ENCODE data around the gene ZNF846.
"Not testable (repeated sequence)": the region's sequence is repeated elsewhere in the genome, so short reads cannot be mapped to it uniquely, and the experiment has no call there.

ZNF846 gene

DNA sequence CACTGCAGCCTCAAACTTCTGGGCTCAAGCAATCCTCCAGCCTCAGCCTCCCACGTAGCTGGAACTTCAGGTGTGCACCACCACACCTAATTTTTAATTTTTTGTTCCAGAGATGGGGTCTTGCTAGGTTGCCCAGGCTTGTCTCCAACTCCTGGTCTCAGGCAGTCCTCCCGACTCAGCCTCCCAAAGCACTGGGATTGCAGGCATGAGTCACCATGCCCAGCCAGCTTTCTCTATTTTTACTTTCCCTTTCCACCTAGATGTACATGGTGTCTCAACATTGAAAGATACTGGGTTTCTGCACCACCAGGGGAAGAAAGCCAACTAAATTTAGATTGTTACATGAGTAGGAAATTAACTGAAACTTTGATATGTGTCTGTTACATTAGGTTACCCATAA lies 13.8 kb upstream of the ZNF846 start:
- no peak for DNase-seq

- DNase-seq = no peak
Measured at GRCh38 chr19:9757544-9758501, 10.7 kb downstream of the ZNF846 start.

DNA sequence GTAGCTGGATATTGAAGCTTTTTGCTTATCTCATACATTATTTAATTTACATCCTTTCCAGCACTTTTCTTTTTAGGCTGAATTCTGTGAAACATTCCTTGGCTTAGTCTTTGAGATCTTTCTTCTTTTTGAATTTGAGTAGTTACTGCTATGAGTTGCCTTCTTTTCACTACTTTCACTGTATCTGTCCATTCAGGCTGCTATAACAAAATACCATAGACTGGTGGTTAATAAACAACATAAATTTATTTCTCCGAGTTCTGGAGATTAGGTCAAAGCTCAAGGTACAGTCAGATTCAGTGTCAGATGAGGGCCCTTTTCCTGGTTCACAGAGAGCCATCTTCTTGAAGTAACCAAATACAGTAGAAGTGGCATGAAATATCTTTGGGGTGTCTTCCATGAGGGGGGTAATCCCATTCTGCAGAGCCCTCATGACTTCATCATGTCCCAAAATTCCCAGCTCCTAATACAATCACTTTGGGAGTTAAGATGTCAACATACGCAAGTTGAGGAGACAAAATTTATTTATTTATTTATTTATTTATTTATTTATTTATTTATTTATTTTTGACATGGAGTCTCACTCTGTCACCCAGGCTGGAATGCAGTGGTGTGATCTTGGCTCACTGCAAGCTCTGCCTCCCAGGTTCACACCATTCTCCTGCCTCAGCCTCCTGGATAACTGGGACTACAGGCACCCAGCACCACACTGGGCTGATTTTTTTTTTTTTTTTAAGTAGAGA lies 15.7 kb downstream of the ZNF846 start:
- no peak for DNase-seq

DNA sequence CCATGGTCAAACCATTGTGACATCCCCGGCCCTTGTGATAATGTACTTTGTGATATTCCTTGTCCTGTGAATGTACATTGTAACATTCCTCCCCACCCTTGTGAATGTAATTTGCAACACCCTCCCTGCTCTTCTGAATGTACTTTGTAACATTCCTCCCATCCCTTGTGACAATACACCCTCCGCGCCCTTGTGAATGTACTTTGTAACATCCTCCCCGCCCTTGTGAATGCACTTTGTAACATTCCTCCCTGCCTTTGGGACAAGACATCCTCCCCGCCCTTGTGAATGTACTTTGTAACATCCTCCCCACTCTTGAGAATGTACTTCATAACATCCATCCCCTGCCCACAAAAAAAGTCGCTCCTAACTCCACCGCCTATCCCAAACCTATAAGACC lies 17.1 kb downstream of the ZNF846 start:
- DNase-seq = no peak

DNA sequence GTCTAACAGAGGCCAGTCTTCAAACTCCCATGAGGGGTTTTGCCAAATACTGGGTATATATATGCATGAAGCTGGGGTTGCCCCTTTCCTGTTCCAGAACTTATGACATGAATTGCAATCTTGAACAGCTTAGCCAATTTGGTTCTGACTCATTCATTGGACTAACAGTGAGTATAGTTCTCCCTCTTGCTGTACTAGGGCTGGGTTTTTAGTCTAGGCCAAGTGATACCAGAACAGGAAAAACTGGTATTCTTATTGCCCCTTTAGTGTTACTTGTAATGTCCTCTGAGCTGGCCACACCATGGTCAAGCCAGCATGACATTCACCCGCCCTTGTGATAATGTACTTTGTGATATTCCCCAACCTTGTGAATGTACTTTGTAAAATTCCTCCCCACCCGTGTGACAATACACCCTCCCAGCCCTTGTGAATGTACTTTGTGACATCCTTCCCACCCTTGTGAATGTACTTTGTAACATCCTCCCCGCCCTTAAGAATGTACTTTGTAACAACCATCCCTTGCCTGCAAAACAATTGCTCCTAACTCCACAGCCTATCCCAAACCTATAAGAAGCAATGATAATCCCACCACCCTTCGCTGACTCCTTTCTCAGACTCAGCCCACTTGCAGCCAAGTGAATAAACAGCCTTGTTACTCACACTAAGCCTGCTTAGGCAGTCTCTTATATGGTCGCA lies 26.9 kb downstream of the ZNF846 start:
- DNase-seq = no peak

DNA sequence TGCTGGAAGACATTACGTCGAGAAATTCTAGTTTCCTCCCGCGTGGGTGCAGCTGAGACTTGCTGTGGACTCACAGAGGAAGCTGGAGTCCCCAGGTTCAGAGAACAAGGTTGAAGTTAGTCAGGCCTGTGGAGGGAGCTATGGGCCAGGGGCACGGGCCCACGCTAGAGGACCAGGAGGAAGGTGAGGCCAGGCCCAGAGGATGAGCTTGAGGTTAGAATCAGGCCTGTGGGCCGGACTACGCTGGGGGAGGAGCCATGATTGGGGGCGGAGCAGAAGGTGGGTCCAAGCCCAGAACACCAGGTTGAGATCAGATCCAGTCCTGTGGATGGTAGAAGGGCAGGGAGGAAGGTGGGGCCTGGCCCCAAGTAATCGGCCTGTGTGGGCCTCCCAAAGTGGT lies 32.6 kb downstream of the ZNF846 start:
- DNase-seq = no peak

DNA sequence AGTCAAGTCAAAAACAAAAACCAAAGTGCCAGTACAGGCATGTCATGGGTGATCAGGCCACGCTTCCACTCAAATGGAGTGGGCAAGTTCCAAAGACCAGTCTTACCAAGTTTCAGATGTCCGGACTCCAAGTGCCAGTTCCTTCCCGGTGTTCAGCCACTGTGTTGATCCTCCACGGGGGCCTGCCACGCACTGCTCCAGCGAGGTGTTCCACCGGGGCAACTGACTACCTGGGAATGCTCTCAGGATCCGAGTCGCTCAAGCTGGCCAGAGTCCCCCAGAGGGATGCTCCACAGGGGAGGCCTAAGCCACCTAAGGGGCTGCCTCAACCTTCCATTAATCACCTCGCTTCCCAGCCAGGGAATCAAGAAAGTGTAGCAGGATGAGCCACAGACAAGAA lies 38.5 kb downstream of the ZNF846 start:
- not testable (repeated sequence) for DNase-seq

DNA sequence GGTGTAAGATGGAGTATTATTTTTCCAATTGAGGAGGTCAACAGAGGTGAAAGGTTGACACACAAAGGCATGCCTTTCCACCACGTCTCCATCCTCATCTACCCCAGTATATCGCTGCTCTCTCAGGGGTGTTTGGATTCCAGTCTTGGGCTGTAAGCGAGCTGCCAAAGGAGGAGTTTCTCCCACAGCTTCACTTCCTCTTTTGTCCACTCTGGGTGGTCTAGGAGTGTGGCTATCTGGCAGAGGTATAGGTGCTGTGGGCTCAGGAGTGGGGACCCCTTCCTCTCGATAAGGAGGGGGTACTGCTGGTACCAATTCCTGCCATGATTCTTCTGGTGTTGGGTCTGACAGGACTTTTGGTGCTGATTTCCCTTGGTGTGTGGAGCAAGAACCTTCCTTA lies 39.4 kb downstream of the ZNF846 start:
- DNase-seq = no peak

GRCh38 chr19:9727644-9728043 lies 40.9 kb downstream of the ZNF846 start:
- no peak for DNase-seq

DNA sequence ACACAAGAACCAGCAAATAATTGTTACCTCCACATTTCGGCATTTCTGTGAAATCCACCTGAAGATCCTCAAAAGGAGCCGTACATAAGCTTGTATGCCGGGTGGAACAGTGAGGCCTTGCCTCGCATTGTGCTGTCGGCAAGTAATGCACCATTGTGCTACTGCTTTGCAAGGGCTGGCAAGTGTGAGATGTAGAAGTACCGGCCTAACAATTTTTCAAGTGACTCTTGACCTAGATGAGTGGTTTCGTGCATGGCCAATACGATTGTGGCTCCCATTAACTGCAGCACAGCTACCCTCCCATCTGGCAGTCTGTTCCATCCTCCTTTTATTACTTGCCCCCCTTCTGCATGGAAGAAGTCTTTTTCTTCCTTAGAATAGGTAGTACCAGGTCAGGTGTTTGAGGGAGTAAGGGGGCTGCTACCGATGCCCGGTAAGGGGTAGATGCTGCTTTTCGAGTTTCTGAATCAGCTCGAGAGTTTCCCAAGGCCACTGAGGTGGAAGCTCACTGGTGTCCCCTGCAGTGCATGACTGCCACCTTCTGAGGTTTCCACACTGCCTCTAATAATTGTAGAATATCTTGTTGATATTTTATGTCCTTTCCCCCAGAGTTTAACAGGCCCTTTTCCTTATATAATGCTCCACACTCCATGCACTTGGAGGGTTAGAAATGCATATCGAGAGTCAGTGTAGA lies 42.9 kb downstream of the ZNF846 start:
- not testable (repeated sequence) for DNase-seq

DNA sequence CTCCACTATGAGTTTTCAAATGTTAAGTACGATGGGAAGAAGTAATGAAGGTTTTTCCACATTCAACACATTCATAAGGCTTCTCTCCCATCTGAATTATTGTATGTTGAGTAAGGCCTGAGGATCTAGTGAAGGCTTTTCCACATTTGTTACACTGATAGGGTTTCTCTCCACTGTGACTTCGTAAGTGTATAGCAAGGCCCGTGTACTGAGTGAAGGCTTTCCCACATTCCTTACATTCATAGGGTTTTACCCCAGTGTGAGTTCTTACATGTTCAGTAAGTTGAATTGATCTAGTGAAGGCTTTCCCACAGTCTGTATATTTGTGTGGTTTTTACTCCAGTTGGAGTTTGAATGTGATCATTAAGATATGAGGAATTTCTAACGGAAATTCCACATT lies 44.4 kb downstream of the ZNF846 start:
- no peak for DNase-seq

DNA sequence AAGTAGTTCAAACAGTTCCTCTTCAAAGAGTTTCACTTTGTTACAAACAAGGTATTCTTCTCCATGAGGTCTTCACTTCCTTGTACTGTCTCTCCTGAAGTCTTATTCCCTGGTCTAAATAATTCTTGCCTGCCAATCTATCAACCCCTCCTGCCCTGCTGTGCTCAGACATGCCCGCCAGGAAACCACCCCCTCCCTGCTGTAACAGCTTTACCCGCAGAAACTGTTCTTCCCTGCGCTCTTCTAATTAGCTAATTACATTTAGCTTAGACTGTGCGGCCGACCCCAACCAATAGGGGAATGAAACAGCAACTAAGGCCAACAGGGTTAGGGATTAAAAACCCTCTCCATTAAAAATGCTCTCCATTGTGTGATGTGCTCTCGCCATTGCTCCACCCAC lies 46.7 kb downstream of the ZNF846 start:
- no peak for DNase-seq

DNA sequence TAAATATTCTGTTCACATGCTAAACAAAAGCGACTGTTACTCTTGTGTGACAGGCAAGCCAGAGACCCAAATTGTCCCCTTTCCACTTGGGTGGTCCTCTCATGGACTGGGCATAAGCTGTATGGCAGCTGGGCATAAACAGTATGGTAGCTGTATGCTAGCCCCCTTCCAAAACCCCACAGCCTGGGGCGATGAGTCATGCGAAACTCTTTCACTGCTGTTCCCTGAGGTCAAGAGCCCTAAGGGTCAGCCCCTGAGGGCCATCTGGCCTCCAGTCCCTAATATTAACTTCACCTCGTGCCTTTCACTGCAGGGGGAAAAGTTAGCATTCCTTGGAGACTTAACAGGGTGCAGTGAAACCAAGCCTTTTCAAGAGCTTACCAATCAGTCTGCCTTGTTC lies 48.0 kb downstream of the ZNF846 start:
- DNase-seq = no peak

DNA sequence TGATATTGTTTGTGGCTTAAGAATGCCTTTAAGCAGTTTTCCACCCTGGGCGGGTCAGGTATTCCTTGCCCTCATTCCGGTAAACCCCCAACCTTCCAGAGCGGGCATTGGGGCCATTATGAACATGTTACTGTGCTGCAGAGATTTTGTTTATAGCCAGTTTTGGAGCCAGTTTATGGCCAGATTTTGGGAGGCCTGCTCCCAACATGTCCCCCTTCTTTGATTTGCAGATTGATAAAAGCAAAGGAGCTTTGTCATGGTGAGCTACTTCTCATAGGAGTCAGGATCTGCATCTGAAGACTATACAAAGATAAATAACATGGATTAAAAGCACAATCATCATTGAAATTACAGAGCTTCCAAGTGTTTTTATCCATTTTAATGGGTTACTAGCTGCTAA lies 56.7 kb downstream of the ZNF846 start:
- no peak for DNase-seq

DNA sequence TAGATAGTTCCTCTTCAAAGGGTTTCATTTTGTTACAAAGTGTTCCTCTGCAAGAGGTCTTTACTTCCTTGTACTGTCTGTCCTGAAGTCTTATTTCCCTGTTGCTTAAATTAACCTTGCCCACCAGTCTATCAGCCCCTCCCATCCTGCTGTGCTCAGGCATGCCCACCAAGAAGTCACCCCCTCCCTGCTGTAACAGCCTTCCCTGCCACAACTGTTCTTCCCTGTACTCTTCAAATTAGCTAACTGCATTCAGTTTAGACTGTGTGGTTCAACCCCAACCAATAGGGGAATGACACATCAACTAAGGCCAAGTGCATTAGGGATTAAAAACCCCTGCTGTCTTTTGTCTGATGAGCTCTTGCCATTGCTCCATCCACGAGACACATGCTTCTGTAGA lies 59.2 kb downstream of the ZNF846 start:
- no peak for DNase-seq

DNA sequence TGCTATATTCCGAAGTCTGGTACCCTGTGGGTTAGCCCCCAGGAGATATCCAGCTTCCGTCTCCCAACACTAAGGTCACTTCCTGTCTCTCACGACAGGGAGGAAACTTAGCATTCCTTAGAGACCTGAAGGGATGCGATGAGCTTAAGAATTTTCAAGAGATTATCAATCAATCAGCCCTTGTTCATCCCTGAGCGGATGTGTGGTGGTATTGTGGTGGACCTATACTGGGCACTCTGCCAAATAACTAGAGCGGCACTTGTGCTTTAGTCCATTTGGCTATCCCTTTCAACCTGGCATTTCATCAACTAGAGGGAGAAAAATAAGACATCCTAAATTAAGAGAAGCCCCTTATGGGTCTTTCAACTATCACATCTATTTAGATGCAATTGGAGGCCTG lies 62.7 kb downstream of the ZNF846 start:
- no peak for DNase-seq

- DNase-seq = no peak
Measured at GRCh38 chr19:9702186-9702585, 66.4 kb downstream of the ZNF846 start.

Data from activated gamma-delta T cell treated with Interleukin-2 at 50 U/mL for 16 hours (primary cell).